Subcutaneous abdominal adipose tissue (tissue), 5 donors: ENCODE data around the gene AMZ2.
A peak's percentile ranks its signal among the peaks of the same experiment; 100 is the strongest.
"Not testable (repeated sequence)": the region's sequence is repeated elsewhere in the genome, so short reads cannot be mapped to it uniquely, and the experiment has no call there.

Source experiments
- H3K27ac ChIP-seq: one replicate; pipeline ENCODE4 v1.7.0; 2013; ENCODE audit warnings: low read depth, mild to moderate bottlenecking, inconsistent platforms, low read length, moderate library complexity
- H3K27me3 ChIP-seq, 5 donors: one replicate each; pipeline ENCODE4 v1.7.0; 2013; ENCODE audit warnings: low read length in 5 of 5, inconsistent platforms in 1 of 5; ENCODE audit not compliant: control insufficient read depth in 5 of 5, insufficient read depth in 4 of 5
- H3K36me3 ChIP-seq, 5 donors: one replicate each; pipeline ENCODE4 v1.7.0; 2013; ENCODE audit warnings: low read length in 5 of 5; ENCODE audit not compliant: control insufficient read depth in 5 of 5, insufficient read depth in 5 of 5
- H3K4me1 ChIP-seq, 5 donors: one replicate each; pipeline ENCODE4 v1.7.0; 2013; ENCODE audit warnings: low read length in 5 of 5, mild to moderate bottlenecking in 3 of 5, moderate library complexity in 1 of 5; ENCODE audit not compliant: control insufficient read depth in 5 of 5, insufficient read depth in 5 of 5
- H3K4me3 ChIP-seq, 5 donors: one replicate each; pipeline ENCODE4 v1.7.0; 2013; ENCODE audit warnings: low read length in 5 of 5, low read depth in 1 of 5
- H3K9ac ChIP-seq, 5 donors: one replicate each; pipeline ENCODE4 v1.7.0; 2013; ENCODE audit warnings: low read length in 5 of 5, mild to moderate bottlenecking in 4 of 5, moderate library complexity in 3 of 5
- H3K9me3 ChIP-seq, 5 donors: one replicate each; pipeline ENCODE4 v1.7.0; 2013; ENCODE audit warnings: low read length in 5 of 5; ENCODE audit not compliant: control insufficient read depth in 5 of 5
- donor health status: healthy.
- donor health status: healthy.
- donor health status: healthy.
- donor health status: healthy.
- donor health status: healthy.

Gene AMZ2

GRCh38 chr17:68249354-68249765, 1.5 kb downstream of the AMZ2 start:
- Histone ChIP-seq H3K27ac (peak overlapping the region; percentile 30), H3K27me3 (no peaks in the 10 kb centered on the region), H3K4me1 (peaks cover 5 to 33% (median 26%) of the 10 kb centered on the region in 5 donors), H3K4me3 (no peak overlapping the region), H3K9ac (peak overlapping the region in 2 of 5 donors; percentile 25 to 93), H3K9me3 (no peaks in the 10 kb centered on the region), H3K36me3 (peaks cover 0 to 17% (median 8%) of the 10 kb centered on the region in 5 donors)

- peaks cover 0 to 35% (median 21%) of the 10 kb centered on the region in 5 donors for H3K36me3 ChIP-seq
- H3K4me3 ChIP-seq, H3K27me3 ChIP-seq, H3K9me3 ChIP-seq, H3K27ac ChIP-seq, H3K9ac ChIP-seq: not testable (repeated sequence)
- H3K4me1 ChIP-seq: peaks cover 3 to 41% (median 33%) of the 10 kb centered on the region in 5 donors
Observed at GRCh38 chr17:68253426-68253825, 5.6 kb downstream of the AMZ2 start.

- peaks cover 0 to 35% (median 20%) of the 10 kb centered on the region in 5 donors for H3K36me3 ChIP-seq
- peak overlapping the region; percentile 2 for H3K27ac ChIP-seq
- peaks cover 0 to 36% (median 25%) of the 10 kb centered on the region in 5 donors for H3K4me1 ChIP-seq
Observed at GRCh38 chr17:68255151-68255550, 7.3 kb downstream of the AMZ2 start.

GRCh38 chr17:68255731-68256538, 8.1 kb downstream of the AMZ2 start:
- Histone ChIP-seq H3K27me3 (no peaks in the 10 kb centered on the region), H3K36me3 (peaks cover 0 to 31% (median 19%) of the 10 kb centered on the region in 5 donors), H3K27ac (peak overlapping the region; percentile 2), H3K9ac (no peak overlapping the region), H3K4me1 (peaks cover 0 to 36% (median 25%) of the 10 kb centered on the region in 5 donors), H3K9me3 (no peaks in the 10 kb centered on the region), H3K4me3 (no peak overlapping the region)

More at GRCh38 chr17:68255151-68255550, 7.3 kb downstream of the AMZ2 start:
- H3K9ac ChIP-seq: no peak overlapping the region
- no peaks in the 10 kb centered on the region for H3K27me3 ChIP-seq
- no peaks in the 10 kb centered on the region for H3K9me3 ChIP-seq
- no peak overlapping the region for H3K4me3 ChIP-seq

GRCh38 chr17:68256701-68257100, 8.9 kb downstream of the AMZ2 start:
- peaks cover 0 to 36% (median 25%) of the 10 kb centered on the region in 5 donors for H3K4me1 ChIP-seq

GRCh38 chr17:68257934-68258333, 10.1 kb downstream of the AMZ2 start:
- Histone ChIP-seq H3K4me3 (no peak overlapping the region), H3K9me3 (no peaks in the 10 kb centered on the region), H3K9ac (no peak overlapping the region), H3K27ac (no peak overlapping the region), H3K27me3 (no peaks in the 10 kb centered on the region), H3K36me3 (peaks cover 0 to 21% (median 19%) of the 10 kb centered on the region in 5 donors), H3K4me1 (peaks cover 0 to 37% (median 25%) of the 10 kb centered on the region in 5 donors)

More at GRCh38 chr17:68256701-68257100, 8.9 kb downstream of the AMZ2 start:
- not testable (repeated sequence) for H3K9ac ChIP-seq, H3K9me3 ChIP-seq, H3K27ac ChIP-seq, H3K27me3 ChIP-seq, H3K4me3 ChIP-seq
- peaks cover 0 to 26% (median 19%) of the 10 kb centered on the region in 5 donors for H3K36me3 ChIP-seq

GRCh38 chr17:68258890-68259647, 11.2 kb downstream of the AMZ2 start:
- H3K27me3 ChIP-seq, H3K27ac ChIP-seq, H3K4me3 ChIP-seq, H3K9me3 ChIP-seq: not testable (repeated sequence)
- H3K4me1 ChIP-seq: peaks cover 0 to 39% (median 27%) of the 10 kb centered on the region in 5 donors
- peak overlapping the region in 2 of 5 donors; percentile 10 to 35 for H3K9ac ChIP-seq
- peaks cover 0 to 21% (median 13%) of the 10 kb centered on the region in 5 donors for H3K36me3 ChIP-seq

GRCh38 chr17:68259648-68259951, 11.8 kb downstream of the AMZ2 start:
- Histone ChIP-seq H3K4me1 (peaks cover 0 to 34% (median 24%) of the 10 kb centered on the region in 5 donors), H3K36me3 (peaks cover 0 to 16% (median 13%) of the 10 kb centered on the region in 5 donors)
- not testable (repeated sequence) for H3K9me3 ChIP-seq, H3K9ac ChIP-seq, H3K4me3 ChIP-seq, H3K27me3 ChIP-seq, H3K27ac ChIP-seq

GRCh38 chr17:68260051-68260762, 12.4 kb downstream of the AMZ2 start:
- Histone ChIP-seq H3K9me3 (no peaks in the 10 kb centered on the region), H3K27me3 (no peaks in the 10 kb centered on the region), H3K4me3 (no peak overlapping the region), H3K4me1 (peaks cover 0 to 28% (median 18%) of the 10 kb centered on the region in 5 donors), H3K9ac (no peak overlapping the region), H3K27ac (no peak overlapping the region), H3K36me3 (peaks cover 0 to 12% (median 7%) of the 10 kb centered on the region in 5 donors)
